ENCODE data around the gene PCBP3.
"Not testable (repeated sequence)": the region's sequence is repeated elsewhere in the genome, so short reads cannot be mapped to it uniquely, and the experiment has no call there.

PCBP3 gene

GRCh38 chr21:45809421-45809820, 165.9 kb downstream of the PCBP3 start:
- no peak overlapping the region for H3K4me3 ChIP-seq (ENCODE audit: low read length)
- H4K20me1 ChIP-seq (ENCODE audit: insufficient read depth, low read length), result no peaks in the 10 kb centered on the region; the same call in 1 of the 2 replicates
- no peak overlapping the region for H3K27ac ChIP-seq (ENCODE audit: low read length)
- H3K4me2 ChIP-seq (ENCODE audit: low read depth, low read length), result no peak overlapping the region
- no peaks in the 10 kb centered on the region for H3K9me2 ChIP-seq (replicated peaks; ENCODE audit: insufficient read depth, low read length)
- no peaks in the 10 kb centered on the region for H3K9me3 ChIP-seq (replicated peaks; ENCODE audit: insufficient read depth, low read length)
- DNase-seq, result no peak
- H3K36me3 ChIP-seq (replicated peaks; ENCODE audit: insufficient read depth, low read length), result no peaks in the 10 kb centered on the region
- H3K27me3 ChIP-seq (replicated peaks; ENCODE audit: insufficient read depth, low read length), result no peaks in the 10 kb centered on the region
- H3K79me2 ChIP-seq (ENCODE audit: low read length), result no peaks in the 10 kb centered on the region
- no peak overlapping the region for H3K9ac ChIP-seq (ENCODE audit: low read length)
- H2AFZ ChIP-seq (ENCODE audit: low read length), result no peak overlapping the region
- no peaks in the 10 kb centered on the region for H3K4me1 ChIP-seq (ENCODE audit: low read length)
- H3F3A ChIP-seq (ENCODE audit: insufficient read depth, low read length), result no peaks in the 10 kb centered on the region
- TF ChIP-seq CTCF (IDR thresholded peaks at IDR 0.05; ENCODE audit: low read length) (no peak), EZH2 (optimal IDR thresholded peaks at IDR 0.05; ENCODE audit: low read depth, low read length) (no peak), EZH2phosphoT487 (IDR thresholded peaks at IDR 0.05; ENCODE audit: low read length) (no peak)

DNA sequence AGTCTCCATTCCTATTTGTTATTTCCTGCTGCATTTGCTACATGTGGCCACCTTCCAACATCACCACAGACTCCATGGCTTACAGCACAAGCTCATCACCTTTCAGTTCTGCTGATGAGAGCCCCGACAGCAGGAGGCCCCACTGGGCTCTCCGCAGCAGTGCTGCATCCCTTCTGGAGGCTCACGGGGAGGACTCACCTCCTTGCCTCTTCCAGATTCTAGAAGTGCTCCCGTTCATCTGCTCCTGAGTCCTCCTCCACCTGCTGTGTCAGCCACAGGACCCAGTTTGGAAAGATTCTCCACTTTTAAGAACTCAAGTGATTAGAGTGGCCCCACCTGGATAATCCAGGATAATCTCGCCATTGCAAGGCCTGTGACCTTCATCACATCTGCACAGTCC, 167.6 kb downstream of the PCBP3 start:
- H3K4me1 ChIP-seq (ENCODE audit: low read length), result no peaks in the 10 kb centered on the region
- H3K4me3 ChIP-seq (ENCODE audit: low read length), result no peak overlapping the region
- H3K27ac ChIP-seq (ENCODE audit: low read length), result no peak overlapping the region
- no peaks in the 10 kb centered on the region for H3F3A ChIP-seq (ENCODE audit: insufficient read depth, low read length)
- H3K9me3 ChIP-seq (replicated peaks; ENCODE audit: insufficient read depth, low read length), result no peaks in the 10 kb centered on the region
- no peak overlapping the region for H2AFZ ChIP-seq (ENCODE audit: low read length)
- H3K9me2 ChIP-seq (replicated peaks; ENCODE audit: insufficient read depth, low read length), result no peaks in the 10 kb centered on the region
- no peak for DNase-seq
- no peak overlapping the region for H3K9ac ChIP-seq (ENCODE audit: low read length)
- TF ChIP-seq EZH2phosphoT487 (IDR thresholded peaks at IDR 0.05; ENCODE audit: low read length) (no peak), EZH2 (optimal IDR thresholded peaks at IDR 0.05; ENCODE audit: low read depth, low read length) (no peak), CTCF (IDR thresholded peaks at IDR 0.05; ENCODE audit: low read length) (no peak)
- no peaks in the 10 kb centered on the region for H3K27me3 ChIP-seq (replicated peaks; ENCODE audit: insufficient read depth, low read length)
- H3K36me3 ChIP-seq (replicated peaks; ENCODE audit: insufficient read depth, low read length), result no peaks in the 10 kb centered on the region
- H4K20me1 ChIP-seq (ENCODE audit: insufficient read depth, low read length), result no peaks in the 10 kb centered on the region; the same call in 1 of the 2 replicates
- H3K79me2 ChIP-seq (ENCODE audit: low read length), result no peaks in the 10 kb centered on the region
- no peak overlapping the region for H3K4me2 ChIP-seq (ENCODE audit: low read depth, low read length)

DNA sequence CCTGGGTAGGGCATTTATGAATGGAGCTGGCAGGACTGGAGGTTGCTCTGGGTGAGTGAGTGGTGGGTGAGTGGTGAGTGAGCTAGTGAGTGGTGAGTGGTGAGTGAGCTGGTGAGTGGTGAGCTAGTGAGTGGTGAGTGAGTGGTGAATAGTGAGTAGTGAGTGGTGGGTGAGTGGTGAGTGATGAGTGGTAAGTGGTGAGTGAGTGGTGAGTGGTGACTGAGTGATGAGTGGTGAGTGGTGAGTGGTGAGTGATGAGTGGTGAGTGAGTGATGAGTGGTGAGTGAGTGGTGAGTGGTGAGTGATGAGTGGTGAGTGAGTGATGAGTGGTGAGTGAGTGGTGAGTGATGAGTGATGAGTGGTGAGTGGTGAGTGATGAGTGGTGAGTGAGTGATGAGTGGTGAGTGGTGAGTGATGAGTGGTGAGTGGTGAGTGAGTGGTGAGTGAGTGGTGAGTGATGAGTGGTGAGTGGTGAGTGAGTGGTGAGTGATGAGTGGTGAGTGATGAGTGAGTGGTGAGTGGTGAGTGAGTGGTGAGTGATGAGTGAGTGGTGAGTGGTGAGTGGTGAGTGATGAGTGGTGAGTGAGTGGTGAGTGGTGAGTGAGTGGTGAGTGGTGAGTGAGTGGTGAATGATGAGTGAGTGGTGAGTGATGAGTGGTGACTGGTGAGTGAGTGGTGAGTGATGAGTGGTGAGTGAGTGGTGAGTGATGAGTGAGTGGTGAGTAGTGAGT, 170.8 kb downstream of the PCBP3 start:
- not testable (repeated sequence) for H3K9ac ChIP-seq (ENCODE audit: low read length); H3K27ac ChIP-seq (ENCODE audit: low read length); H3K4me3 ChIP-seq (ENCODE audit: low read length); H3K36me3 ChIP-seq (replicated peaks; ENCODE audit: insufficient read depth, low read length); H3K9me3 ChIP-seq (replicated peaks; ENCODE audit: insufficient read depth, low read length); H3K9me2 ChIP-seq (replicated peaks; ENCODE audit: insufficient read depth, low read length); H3K79me2 ChIP-seq (ENCODE audit: low read length); H3K4me2 ChIP-seq (ENCODE audit: low read depth, low read length); H4K20me1 ChIP-seq (ENCODE audit: insufficient read depth, low read length); H3F3A ChIP-seq (ENCODE audit: insufficient read depth, low read length); H2AFZ ChIP-seq (ENCODE audit: low read length); H3K27me3 ChIP-seq (replicated peaks; ENCODE audit: insufficient read depth, low read length); DNase-seq; H3K4me1 ChIP-seq (ENCODE audit: low read length)

DNA sequence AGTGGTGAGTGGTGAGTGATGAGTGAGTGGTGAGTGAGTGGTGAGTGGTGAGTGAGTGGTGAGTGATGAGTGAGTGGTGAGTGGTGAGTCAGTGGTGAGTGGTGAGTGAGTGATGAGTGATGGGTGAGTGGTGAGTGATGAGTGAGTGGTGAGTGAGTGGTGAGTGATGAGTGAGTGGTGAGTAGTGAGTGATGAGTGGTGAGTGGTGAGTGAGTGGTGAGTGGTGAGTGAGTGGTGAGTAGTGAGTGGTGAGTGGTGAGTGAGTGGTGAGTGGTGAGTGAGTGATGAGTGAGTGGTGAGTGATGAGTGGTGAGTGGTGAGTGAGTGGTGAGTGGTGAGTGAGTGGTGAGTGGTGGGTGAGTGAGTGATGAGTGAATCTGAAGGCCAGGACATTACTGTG, 172.3 kb downstream of the PCBP3 start:
- not testable (repeated sequence) for H3K9me3 ChIP-seq (replicated peaks; ENCODE audit: insufficient read depth, low read length); H3K4me1 ChIP-seq (ENCODE audit: low read length); H3K4me2 ChIP-seq (ENCODE audit: low read depth, low read length); H3K4me3 ChIP-seq (ENCODE audit: low read length); H3K9ac ChIP-seq (ENCODE audit: low read length); DNase-seq; H3K27me3 ChIP-seq (replicated peaks; ENCODE audit: insufficient read depth, low read length); H2AFZ ChIP-seq (ENCODE audit: low read length); H3K27ac ChIP-seq (ENCODE audit: low read length); H3K36me3 ChIP-seq (replicated peaks; ENCODE audit: insufficient read depth, low read length); H3F3A ChIP-seq (ENCODE audit: insufficient read depth, low read length); H3K9me2 ChIP-seq (replicated peaks; ENCODE audit: insufficient read depth, low read length); H3K79me2 ChIP-seq (ENCODE audit: low read length); H4K20me1 ChIP-seq (ENCODE audit: insufficient read depth, low read length)

All from MM.1S (cell line).